Measurements from ENCODE around the gene CELF5.
"Not testable (repeated sequence)": the region's sequence is repeated elsewhere in the genome, so short reads cannot be mapped to it uniquely, and the experiment has no call there.

Gene CELF5

DNA sequence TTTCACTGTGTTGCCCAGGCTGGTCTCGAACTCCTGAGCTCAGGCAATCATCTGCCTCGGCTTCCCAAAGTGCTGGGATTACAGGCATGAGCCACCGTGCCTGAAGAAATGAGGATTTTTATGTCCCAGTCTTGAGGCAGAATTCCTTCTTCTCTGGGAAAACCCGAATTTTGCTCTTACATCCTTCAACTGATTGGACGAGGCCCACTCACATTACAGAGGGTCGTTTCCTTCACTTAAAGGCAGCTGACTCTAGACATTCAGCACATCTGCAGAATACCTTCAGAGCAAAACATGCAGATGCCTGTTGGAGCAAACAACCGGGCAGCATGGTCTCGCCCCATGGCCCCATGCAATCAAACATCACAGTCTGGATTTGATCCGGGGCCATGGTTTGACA, 105.6 kb downstream of the CELF5 start:
- DNase-seq, result no peak

GRCh38 chr19:3332232-3332631, 107.8 kb downstream of the CELF5 start:
- DNase-seq, result not testable (repeated sequence)

DNA sequence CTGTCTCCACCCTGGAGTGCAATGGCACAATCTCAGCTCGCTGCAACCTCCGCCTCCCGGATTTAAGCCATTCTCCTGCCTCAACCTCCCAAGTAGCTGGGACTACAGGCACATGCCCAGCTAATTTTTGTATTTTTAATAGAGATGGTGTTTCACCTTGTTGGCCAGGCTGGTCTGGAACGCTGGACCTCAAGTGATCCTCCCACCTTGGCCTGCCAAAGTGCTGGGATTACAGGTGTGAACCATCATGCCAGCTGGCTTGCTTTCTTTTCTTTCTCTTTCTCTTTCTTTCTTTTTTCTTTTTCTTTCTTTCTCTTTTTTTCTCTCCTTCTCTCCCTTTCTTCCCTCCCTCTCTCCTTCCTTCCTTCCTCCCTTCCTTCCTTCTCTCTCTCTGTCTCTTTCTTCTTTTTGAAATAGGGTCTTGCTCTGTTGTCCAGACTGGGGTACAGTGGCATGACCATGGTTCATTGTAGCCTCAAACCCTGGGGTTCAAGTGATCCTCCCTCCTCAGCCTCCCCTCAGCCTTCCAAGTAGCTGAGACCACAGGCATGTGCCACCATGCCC, 108.6 kb downstream of the CELF5 start:
- DNase-seq, result no peak

- no peak for DNase-seq
These were observed 109.2 kb downstream of the CELF5 start for GRCh38 chr19:3333662-3334061.

DNA sequence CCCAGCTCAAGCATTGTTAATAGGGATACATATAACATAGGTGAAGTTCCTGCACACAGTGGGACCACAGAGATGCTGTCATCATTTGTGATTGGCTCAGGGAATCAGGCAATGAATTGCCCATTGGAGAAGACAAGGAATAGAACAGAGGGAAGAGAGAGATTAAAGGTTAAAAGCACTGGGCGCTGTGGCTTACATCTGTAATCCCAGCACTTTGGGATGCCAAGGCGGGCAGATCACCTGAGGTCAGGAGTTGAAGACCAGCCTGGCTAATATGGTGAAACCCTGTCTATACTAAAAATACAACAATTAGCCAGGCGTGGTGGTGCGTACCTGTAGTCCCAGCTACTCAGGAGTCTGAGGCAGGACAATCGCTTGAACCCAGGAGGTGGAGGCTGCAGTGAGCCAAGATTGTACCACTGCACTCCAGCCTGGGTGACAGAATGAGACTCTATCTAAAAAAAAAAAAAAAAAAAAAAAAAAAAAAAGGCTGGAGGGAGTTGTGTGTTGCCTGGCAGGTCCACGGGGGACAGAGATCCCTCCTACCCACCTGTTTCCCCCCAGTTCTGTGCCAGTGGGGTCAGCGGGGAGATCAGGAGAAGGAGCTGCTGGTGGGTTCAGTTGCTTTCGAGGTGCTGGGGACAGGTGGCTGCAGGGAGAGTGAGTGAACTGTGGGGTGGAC, 110.4 kb downstream of the CELF5 start:
- DNase-seq, result not testable (repeated sequence)

- no peak for DNase-seq
These were observed 111.2 kb downstream of the CELF5 start for GRCh38 chr19:3335431-3336350.

DNA sequence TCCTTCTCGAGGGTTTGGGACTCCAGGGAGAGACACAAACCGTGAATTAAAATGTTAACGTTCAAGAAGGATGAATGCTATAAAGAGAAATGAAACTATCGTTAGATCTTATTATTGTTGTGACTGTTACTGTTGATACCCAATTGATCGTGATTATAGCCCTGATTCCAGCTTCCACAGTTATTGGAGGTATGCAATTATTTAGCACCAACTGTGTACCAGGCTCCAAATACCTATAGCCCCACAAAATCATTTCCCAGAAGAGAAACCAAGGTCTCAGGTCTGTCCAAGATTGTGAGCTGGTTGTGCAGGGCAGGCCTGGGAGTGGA, 111.9 kb downstream of the CELF5 start:
- no peak for DNase-seq

GRCh38 chr19:3336680-3337523, 112.4 kb downstream of the CELF5 start:
- DNase-seq, result no peak

GRCh38 chr19:3338541-3339181, 114.2 kb downstream of the CELF5 start:
- no peak for DNase-seq

DNA sequence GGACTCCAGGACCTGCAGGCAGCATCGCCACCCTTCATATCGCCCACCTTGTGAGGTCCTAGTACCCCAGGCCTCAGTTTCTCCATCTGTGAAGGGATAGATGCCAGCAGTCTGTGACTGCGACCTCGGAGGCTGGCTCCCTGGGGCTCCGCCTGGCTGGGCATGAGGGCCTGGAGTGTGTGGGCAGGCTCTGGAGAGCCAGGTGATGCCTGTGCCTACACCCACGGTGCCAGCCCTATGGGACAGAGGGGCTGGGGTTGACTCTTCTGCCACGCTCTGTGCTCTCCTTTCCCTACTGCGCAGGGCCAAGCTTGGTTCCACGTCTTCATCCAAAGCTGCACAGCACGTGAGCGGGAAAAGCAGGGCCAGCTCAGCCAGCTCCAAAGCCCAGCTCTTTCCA, 115.9 kb downstream of the CELF5 start:
- no peak for DNase-seq

GRCh38 chr19:3342246-3342645, 117.8 kb downstream of the CELF5 start:
- DNase-seq, result no peak

DNA sequence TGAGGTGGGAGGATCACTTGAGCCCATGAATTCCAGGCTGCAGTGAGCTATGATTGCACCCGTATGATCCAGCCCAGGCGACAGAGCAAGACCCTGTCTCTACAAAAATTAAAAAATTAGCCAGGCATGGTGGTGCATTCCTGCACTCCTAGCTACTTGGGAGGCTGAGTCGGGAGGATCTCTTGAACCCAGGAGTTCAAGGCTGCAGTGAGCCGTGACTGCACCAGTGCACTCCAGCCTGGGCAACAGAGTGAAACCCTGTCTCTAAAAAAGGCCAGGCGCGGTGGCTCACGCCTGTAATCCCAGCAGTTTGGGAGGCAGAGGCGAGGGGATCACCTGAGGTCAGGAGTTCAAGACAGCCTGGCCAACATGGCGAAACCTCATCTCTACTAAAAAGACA, 118.5 kb downstream of the CELF5 start:
- not testable (repeated sequence) for DNase-seq

- DNase-seq, result no peak
These were observed 119.4 kb downstream of the CELF5 start for GRCh38 chr19:3343619-3344502.

DNA sequence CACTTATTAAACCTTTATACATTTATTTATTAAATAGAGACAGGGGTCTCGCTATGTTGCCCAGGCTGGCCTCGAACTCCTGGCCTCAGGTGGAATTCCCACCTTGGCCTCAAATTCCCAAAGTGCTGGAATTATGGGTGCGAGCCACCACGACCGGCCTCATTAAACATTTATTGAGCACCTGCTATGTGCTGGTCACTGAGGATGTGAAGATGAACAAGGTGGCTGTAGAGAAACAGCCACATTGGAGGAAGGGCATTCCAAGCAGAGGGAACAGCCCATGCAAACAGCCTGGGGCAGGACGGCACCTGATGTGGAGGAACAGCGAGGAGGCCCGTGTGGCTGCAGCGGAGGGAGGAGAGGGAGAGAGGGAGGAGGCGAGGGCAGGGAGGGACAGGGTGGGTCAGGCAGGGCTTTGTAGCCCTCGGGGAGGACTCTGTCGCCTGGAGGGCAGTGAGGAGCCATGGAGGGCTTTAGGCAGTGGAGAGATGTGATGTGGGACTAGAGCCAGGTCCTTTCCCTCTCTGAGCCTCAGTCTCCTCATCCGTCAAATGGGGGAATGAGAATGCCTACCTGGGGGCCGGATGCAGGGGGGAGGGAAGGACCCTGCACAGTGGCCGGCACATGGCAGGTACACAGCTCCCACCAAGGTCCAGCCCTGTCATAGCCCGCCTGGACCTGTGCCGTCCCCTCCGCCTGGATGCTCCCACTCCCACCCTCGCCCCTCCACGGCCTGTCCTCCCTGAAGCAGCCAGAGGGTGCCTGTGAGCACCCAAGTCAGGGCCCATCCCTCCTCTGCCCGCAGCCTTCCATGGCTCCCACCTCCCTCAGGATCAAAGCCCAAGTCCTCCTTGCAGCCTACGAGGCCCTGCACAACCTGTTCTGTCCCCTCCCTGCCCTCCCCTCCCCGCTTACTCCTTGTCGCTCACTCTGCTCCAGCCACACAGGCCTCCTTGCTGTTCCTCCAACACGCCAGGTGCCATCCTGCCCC, 120.4 kb downstream of the CELF5 start:
- no peak for DNase-seq

- no peak for DNase-seq
These were observed 121.5 kb downstream of the CELF5 start for GRCh38 chr19:3345850-3346460.
